HEK293 (cell line): ENCODE results near the gene MKNK2.

Source experiments
- GFI1B ChIP-seq: fragments of 450-650 bp; formaldehyde crosslinking; IDR thresholded peaks from 2 replicates; pipeline ENCODE4 v1.5.1; 2016; ENCODE audit warnings: missing biosample characterization, missing genetic modification characterization
- GLIS1 ChIP-seq: fragments of 450-650 bp; formaldehyde crosslinking; IDR thresholded peaks from 2 replicates; pipeline ENCODE4 v1.5.1; 2016; ENCODE audit warnings: missing biosample characterization, missing genetic modification characterization
- GLIS2 ChIP-seq: fragments of 450-650 bp; formaldehyde crosslinking; IDR thresholded peaks from 2 replicates; pipeline ENCODE4 v1.5.1; 2016; ENCODE audit warnings: missing biosample characterization, missing genetic modification characterization
- HOXC10 ChIP-seq: sonication (generic); formaldehyde crosslinking; IDR thresholded peaks from 2 replicates; pipeline ENCODE4 v1.8.1; 2023; ENCODE audit warnings: mild to moderate bottlenecking, missing genetic modification reagents
- MZF1 ChIP-seq: fragments of 450-650 bp; formaldehyde crosslinking; IDR thresholded peaks from 2 replicates; pipeline ENCODE4 v1.5.1; 2017; ENCODE audit warnings: missing biosample characterization, missing genetic modification characterization, borderline replicate concordance
- PATZ1 ChIP-seq: fragments of 450-650 bp; formaldehyde crosslinking; IDR thresholded peaks from 2 replicates; pipeline ENCODE4 v1.5.1; 2016; ENCODE audit warnings: missing biosample characterization, missing genetic modification characterization
- PRDM10 ChIP-seq: fragments of 450-650 bp; formaldehyde crosslinking; IDR thresholded peaks from 2 replicates; pipeline ENCODE4 v1.5.1; 2016; ENCODE audit warnings: missing biosample characterization, missing genetic modification characterization
- SCRT2 ChIP-seq: fragments of 450-650 bp; formaldehyde crosslinking; IDR thresholded peaks from 2 replicates; pipeline ENCODE4 v1.5.1; 2016; ENCODE audit warnings: missing biosample characterization, missing genetic modification characterization
- SP7 ChIP-seq: fragments of 450-650 bp; formaldehyde crosslinking; IDR thresholded peaks from 2 replicates; pipeline ENCODE4 v1.5.1; 2016; ENCODE audit warnings: missing biosample characterization, missing genetic modification characterization
- TCF7L2 ChIP-seq: IDR thresholded peaks from 2 replicates; pipeline ENCODE4 v1.6.1; 2011; ENCODE audit warnings: low read depth, mild to moderate bottlenecking, inconsistent platforms, low read length, moderate library complexity, borderline replicate concordance
- TRIM28 ChIP-seq: IDR thresholded peaks from 2 replicates; pipeline ENCODE4 v1.6.1; 2011; ENCODE audit warnings: low read length, control low read depth, borderline replicate concordance
- ZBTB17 ChIP-seq: fragments of 450-650 bp; formaldehyde crosslinking; IDR thresholded peaks from 2 replicates; pipeline ENCODE4 v1.5.1; 2016; ENCODE audit warnings: missing biosample characterization, missing genetic modification characterization
- ZBTB48 ChIP-seq: fragments of 450-650 bp; formaldehyde crosslinking; IDR thresholded peaks from 2 replicates; pipeline ENCODE4 v1.5.1; 2016; ENCODE audit warnings: missing biosample characterization, missing genetic modification characterization
- ZBTB49 ChIP-seq: fragments of 450-650 bp; formaldehyde crosslinking; IDR thresholded peaks from 2 replicates; pipeline ENCODE4 v1.5.1; 2016; ENCODE audit warnings: missing biosample characterization, missing genetic modification characterization, low read depth
- ZBTB7A ChIP-seq: fragments of 450-650 bp; formaldehyde crosslinking; IDR thresholded peaks from 2 replicates; pipeline ENCODE4 v1.5.1; 2016; ENCODE audit warnings: low read depth, missing biosample characterization, missing genetic modification characterization
- ZFP3 ChIP-seq: fragments of 450-650 bp; formaldehyde crosslinking; IDR thresholded peaks from 2 replicates; pipeline ENCODE4 v1.5.1; 2016; ENCODE audit warnings: low read depth, missing biosample characterization, missing genetic modification characterization
- ZNF112 ChIP-seq: fragments of 450-650 bp; formaldehyde crosslinking; IDR thresholded peaks from 2 replicates; pipeline ENCODE4 v1.5.0; 2017; ENCODE audit warnings: missing biosample characterization, missing genetic modification characterization
- ZNF169 ChIP-seq: fragments of 450-650 bp; formaldehyde crosslinking; IDR thresholded peaks from 2 replicates; pipeline ENCODE4 v1.5.1; 2016; ENCODE audit warnings: missing biosample characterization, missing genetic modification characterization
- ZNF19 ChIP-seq: fragments of 450-650 bp; formaldehyde crosslinking; IDR thresholded peaks from 2 replicates; pipeline ENCODE4; 2016; ENCODE audit warnings: missing biosample characterization, missing genetic modification characterization, low read depth
- ZNF214 ChIP-seq: fragments of 450-650 bp; formaldehyde crosslinking; IDR thresholded peaks from 2 replicates; pipeline ENCODE4 v1.5.1; 2017; ENCODE audit warnings: missing biosample characterization, mild to moderate bottlenecking, missing genetic modification characterization, borderline replicate concordance
- ZNF274 ChIP-seq, 2 experiments: fragments of 200-500 bp in 1 of 2; fragments of 450-650 bp in 1 of 2; sonication (Bioruptor generic) in 1 of 2; formaldehyde crosslinking in 1 of 2; IDR thresholded peaks; 2 replicates each; pipeline versions ENCODE4 v1.5.1 to v1.6.1; 2014 to 2016; ENCODE audit warnings: borderline replicate concordance in 1 of 2, inconsistent platforms in 1 of 2, low read length in 1 of 2, missing biosample characterization in 1 of 2, missing genetic modification characterization in 1 of 2
- ZNF394 ChIP-seq: fragments of 450-650 bp; formaldehyde crosslinking; IDR thresholded peaks from 2 replicates; pipeline ENCODE4 v1.5.1; 2016; ENCODE audit warnings: missing biosample characterization, missing genetic modification characterization, mild to moderate bottlenecking, moderate library complexity, borderline replicate concordance
- ZNF558 ChIP-seq: fragments of 450-650 bp; formaldehyde crosslinking; IDR thresholded peaks from 2 replicates; pipeline ENCODE4 v1.5.1; 2016; ENCODE audit warnings: missing biosample characterization, missing genetic modification characterization
- ZNF645 ChIP-seq: fragments of 450-650 bp; formaldehyde crosslinking; IDR thresholded peaks from 2 replicates; pipeline ENCODE4; 2016; ENCODE audit warnings: missing biosample characterization, missing genetic modification characterization
- ZNF654 ChIP-seq: fragments of 450-650 bp; formaldehyde crosslinking; IDR thresholded peaks from 2 replicates; pipeline ENCODE4 v1.5.1; 2016; ENCODE audit warnings: low read depth, missing biosample characterization, missing genetic modification characterization
- ZNF658 ChIP-seq: fragments of 450-650 bp; formaldehyde crosslinking; IDR thresholded peaks from 2 replicates; pipeline ENCODE4; 2016; ENCODE audit warnings: missing biosample characterization, missing genetic modification characterization
- ZNF747 ChIP-seq: fragments of 450-650 bp; formaldehyde crosslinking; IDR thresholded peaks from 2 replicates; pipeline ENCODE4 v1.5.1; 2016; ENCODE audit warnings: missing biosample characterization, missing genetic modification characterization
- ZNF791 ChIP-seq: fragments of 450-650 bp; formaldehyde crosslinking; IDR thresholded peaks from 2 replicates; pipeline ENCODE4 v1.5.1; 2016; ENCODE audit warnings: missing biosample characterization, missing genetic modification characterization
- ZNF843 ChIP-seq: fragments of 450-650 bp; formaldehyde crosslinking; IDR thresholded peaks from 2 replicates; pipeline ENCODE4 v1.5.1; 2016; ENCODE audit warnings: missing biosample characterization, missing genetic modification characterization
- ZSCAN18 ChIP-seq: fragments of 450-650 bp; formaldehyde crosslinking; IDR thresholded peaks from 2 replicates; pipeline ENCODE4 v1.5.1; 2016; ENCODE audit warnings: missing biosample characterization, missing genetic modification characterization

Gene MKNK2

GRCh38 chr19:2089001-2089711 lies 38.1 kb upstream of the MKNK2 start (continued):
- TF ChIP-seq ZBTB49 (tag by site-specific recombination) (no peak), TCF7L2 (no peak), MZF1 (tag by site-specific recombination) (no peak), GFI1B (tag by site-specific recombination) (no peak), ZBTB7A (tag by site-specific recombination) (no peak), SP7 (peak; percentile 34), ZFP3 (no peak), ZNF214 (tag by site-specific recombination) (no peak), ZNF791 (tag by site-specific recombination) (no peak), PRDM10 (tag by site-specific recombination) (no peak), TRIM28 (no peak), ZBTB48 (tag by site-specific recombination) (no peak), ZNF747 (tag by site-specific recombination) (no peak), SCRT2 (tag by site-specific recombination) (no peak), ZNF658 (no peak), ZNF112 (no peak), GLIS2 (tag by site-specific recombination) (0 out of 2 replicates have a peak, but pooled peaks have one; percentile 18), GLIS1 (tag by site-specific recombination) (0 out of 2 replicates have a peak, but pooled peaks have one; percentile 30), ZNF169 (tag by site-specific recombination) (no peak), ZNF645 (tag by site-specific recombination) (no peak), HOXC10 (CRISPR knock-in tag) (no peak), ZNF843 (no peak), ZNF558 (tag by site-specific recombination) (no peak), PATZ1 (0 out of 2 replicates have a peak, but pooled peaks have one; percentile 14), ZSCAN18 (tag by site-specific recombination) (no peak), ZNF394 (tag by site-specific recombination) (no peak), ZNF274 (IDR thresholded peaks at IDR 0.05; ENCODE audit: low read length) (no peak), ZNF274 (tag by site-specific recombination; IDR thresholded peaks at IDR 0.05; ENCODE audit: borderline replicate concordance) (no peak), ZNF654 (tag by site-specific recombination) (no peak), ZBTB17 (no peak), ZNF19 (tag by site-specific recombination) (no peak)
